ENCODE measurements around the gene NDUFS1.

NDUFS1 gene

DNA sequence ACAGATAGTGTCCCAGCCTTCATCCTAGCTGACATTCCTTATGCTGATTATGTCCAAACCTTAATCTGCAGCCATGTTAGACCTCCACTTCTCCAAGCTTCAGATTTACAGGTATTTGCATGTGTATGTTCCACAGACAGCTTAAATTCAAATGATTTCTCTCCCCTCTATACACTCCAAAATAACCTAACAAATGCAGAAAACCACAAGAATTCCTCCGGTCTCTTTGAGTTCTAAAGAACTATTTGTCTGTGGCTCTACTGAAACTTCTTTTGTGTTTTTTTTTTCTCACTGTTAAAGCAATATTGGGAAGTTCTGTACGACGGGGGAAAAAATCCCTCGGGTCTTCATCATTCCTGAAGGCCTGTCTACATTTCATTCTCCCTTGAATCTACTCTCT, 8.6 kb downstream of the NDUFS1 start:
- no peak for DNase-seq (ENCODE audit: low read depth)
- in situ Hi-C loops (cut with HindIII; ENCODE audit: low sequenced_read_pairs), result no loop called here
- TF ChIP-seq CTCF (IDR thresholded peaks at IDR 0.05; ENCODE audit: low read depth, low read length, missing control alignments), result no peak
- no peak overlapping the region for H3K4me3 ChIP-seq (ENCODE audit: low read depth, low read length)

- TF ChIP-seq CTCF (IDR thresholded peaks at IDR 0.05; ENCODE audit: low read depth, low read length, missing control alignments), result no peak
- no peak overlapping the region for H3K4me3 ChIP-seq (ENCODE audit: low read depth, low read length)
- in situ Hi-C loops (cut with HindIII; ENCODE audit: low sequenced_read_pairs), result no loop called here
- no peak for DNase-seq (ENCODE audit: low read depth)
Observed at GRCh38 chr2:206150168-206150567, 9.1 kb downstream of the NDUFS1 start.

- H3K4me3 ChIP-seq (ENCODE audit: low read depth, low read length), result no peak overlapping the region
- in situ Hi-C loops (cut with HindIII; ENCODE audit: low sequenced_read_pairs), result no loop called here
- TF ChIP-seq CTCF (IDR thresholded peaks at IDR 0.05; ENCODE audit: low read depth, low read length, missing control alignments), result no peak
- no peak for DNase-seq (ENCODE audit: low read depth)
Observed at GRCh38 chr2:206149330-206149729, 9.9 kb downstream of the NDUFS1 start.

DNA sequence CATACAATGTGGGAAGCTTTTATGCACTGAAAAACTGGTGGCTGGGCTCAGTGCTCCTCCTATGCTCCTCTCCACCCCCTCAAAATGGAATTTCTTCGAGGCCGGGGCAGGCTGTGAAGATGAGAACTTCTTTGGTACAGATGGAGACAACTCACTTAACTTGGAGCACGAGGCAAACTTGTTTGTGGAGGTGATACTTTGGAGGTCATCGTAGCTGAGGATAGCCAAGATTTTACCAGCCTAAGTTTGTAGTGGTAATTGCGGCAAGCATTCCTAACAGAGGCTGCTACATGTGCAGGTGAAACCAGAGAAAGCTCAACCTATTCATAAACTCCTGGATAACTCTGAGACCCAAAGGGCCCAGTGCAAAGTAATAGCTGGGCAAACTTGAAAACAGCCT, 13.6 kb downstream of the NDUFS1 start:
- H3K4me3 ChIP-seq (ENCODE audit: low read depth, low read length), result no peak overlapping the region
- in situ Hi-C loops (cut with HindIII; ENCODE audit: low sequenced_read_pairs), result no loop called here
- no peak for TF ChIP-seq CTCF (IDR thresholded peaks at IDR 0.05; ENCODE audit: low read depth, low read length, missing control alignments)
- no peak for DNase-seq (ENCODE audit: low read depth)

- H3K4me3 ChIP-seq (ENCODE audit: low read depth, low read length), result no peak overlapping the region
- no peak for DNase-seq (ENCODE audit: low read depth)
- no peak for TF ChIP-seq CTCF (IDR thresholded peaks at IDR 0.05; ENCODE audit: low read depth, low read length, missing control alignments)
- in situ Hi-C loops (cut with HindIII; ENCODE audit: low sequenced_read_pairs), result no loop called here
Observed at GRCh38 chr2:206144383-206144782, 14.9 kb downstream of the NDUFS1 start.

DNA sequence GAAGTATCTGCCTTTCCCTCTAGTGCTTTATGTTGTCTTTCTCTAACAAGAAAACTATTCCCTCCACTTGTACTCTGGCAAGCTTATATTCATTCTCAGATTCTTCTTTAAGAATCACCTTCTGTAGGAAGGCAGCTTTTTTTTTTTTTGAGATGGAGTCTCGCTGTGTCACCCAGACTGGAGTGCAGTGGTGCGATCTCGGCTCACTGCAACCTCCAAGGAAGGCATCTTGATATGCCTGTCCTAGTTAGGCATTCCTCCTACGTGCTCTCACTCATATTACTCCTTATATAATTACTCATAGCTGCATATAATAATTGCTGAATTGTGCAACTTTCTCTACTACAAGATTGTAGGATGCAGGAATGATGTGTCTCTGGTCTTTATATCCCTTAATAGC, 15.8 kb downstream of the NDUFS1 start:
- DNase-seq (ENCODE audit: low read depth), result no peak
- H3K4me3 ChIP-seq (ENCODE audit: low read depth, low read length), result no peak overlapping the region
- in situ Hi-C loops (cut with HindIII; ENCODE audit: low sequenced_read_pairs), result no loop called here
- no peak for TF ChIP-seq CTCF (IDR thresholded peaks at IDR 0.05; ENCODE audit: low read depth, low read length, missing control alignments)

DNA sequence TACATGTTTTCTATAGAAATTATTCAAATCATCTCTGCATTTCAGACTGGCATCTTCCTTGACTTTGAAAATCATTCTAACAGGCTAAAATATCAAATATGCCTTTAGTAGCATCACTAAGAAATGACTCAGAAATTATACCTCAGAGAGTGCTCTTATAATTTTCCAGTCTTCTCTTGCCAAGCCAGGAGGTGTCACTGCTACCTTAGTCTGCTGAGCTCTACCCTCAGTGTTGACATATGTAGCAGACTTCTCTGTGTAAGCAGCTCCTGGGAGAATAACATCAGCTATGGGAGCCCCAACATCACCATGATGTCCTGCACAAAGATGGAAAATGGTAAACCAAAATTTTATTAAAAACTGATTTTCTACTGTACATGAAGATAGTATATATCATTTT, 31.6 kb downstream of the NDUFS1 start:
- no peak overlapping the region for H3K4me3 ChIP-seq (ENCODE audit: low read depth, low read length)
- in situ Hi-C loops (cut with HindIII; ENCODE audit: low sequenced_read_pairs), result no loop called here

More for the DNA sequence above, 31.6 kb downstream of the NDUFS1 start:
- no peak for DNase-seq (ENCODE audit: low read depth)
- TF ChIP-seq CTCF (IDR thresholded peaks at IDR 0.05; ENCODE audit: low read depth, low read length, missing control alignments), result no peak

Data from astrocyte of the cerebellum (primary cell).